ENCODE measurements around the gene PLPP7.

DNA sequence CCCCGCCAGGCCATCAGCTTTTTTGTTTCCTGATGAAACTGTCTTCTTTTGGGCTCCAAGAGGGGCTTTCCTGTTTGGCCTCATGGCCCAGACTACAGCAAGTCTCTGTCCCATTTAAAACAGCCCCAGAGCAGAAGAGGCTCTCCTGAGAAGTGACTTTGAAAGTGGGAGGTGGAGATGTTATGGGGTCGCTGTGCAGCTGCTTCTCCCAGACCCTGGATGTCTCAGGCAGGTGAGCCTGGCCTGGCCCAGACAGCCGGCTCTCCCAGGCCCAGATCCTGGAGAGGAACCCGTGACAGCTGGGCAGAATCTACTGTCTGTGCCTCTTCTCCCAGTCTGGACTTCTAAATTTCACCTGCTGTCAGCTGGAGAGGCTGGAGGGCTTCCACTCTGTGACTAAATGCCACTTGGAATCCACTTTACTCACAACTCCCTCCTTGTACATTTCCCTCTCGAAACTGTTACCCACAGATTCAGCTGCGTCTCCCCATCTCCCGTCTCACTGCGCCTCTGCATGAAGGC lies 33.8 kb upstream of the PLPP7 start:
- TF ChIP-seq CTCF (IDR thresholded peaks at IDR 0.05) (no peak), USF1 (IDR thresholded peaks at IDR 0.05; ENCODE audit: borderline replicate concordance, low read depth) (no peak), GATA2 (CRISPR knock-in tag; IDR thresholded peaks at IDR 0.05) (no peak)

Data from SK-N-SH (cell line).